ENCODE measurements around the gene USP54.

GRCh38 chr10:73584737-73585136 lies 6.4 kb downstream of the USP54 start:
- TF ChIP-seq CTCF (IDR thresholded peaks at IDR 0.05) = no peak
- TF ChIP-seq POLR2A (IDR thresholded peaks at IDR 0.05) = no peak
- TF ChIP-seq POLR2AphosphoS5 (IDR thresholded peaks at IDR 0.05) = no peak

Data from breast epithelium (tissue), 3 donors.